HG02588 (cell line): Measurements from ENCODE around the gene ACTR2.
A peak's percentile ranks its signal among the peaks of the same experiment; 100 is the strongest.
"Not testable (repeated sequence)": the region's sequence is repeated elsewhere in the genome, so short reads cannot be mapped to it uniquely, and the experiment has no call there.

Source experiments
- ATAC-seq: cut with Tn5 transposase; IDR thresholded peaks from one replicate; pipeline ENCODE4 v1.9.1; 2021; ENCODE audit warnings: mild to moderate bottlenecking, moderate library complexity; ENCODE audit not compliant: unreplicated experiment

ACTR2 gene

GRCh38 chr2:65227456-65228262, at the start of gene ACTR2:
Gene ACTR2 (plus strand): TSS chr2:65227831. CDS start chr2:65227910, 79 bp downstream.
- ATAC-seq, result peak; percentile 92

- ATAC-seq, result no peak
These were observed 45.1 kb upstream of the ACTR2 start for GRCh38 chr2:65182570-65182969.

DNA sequence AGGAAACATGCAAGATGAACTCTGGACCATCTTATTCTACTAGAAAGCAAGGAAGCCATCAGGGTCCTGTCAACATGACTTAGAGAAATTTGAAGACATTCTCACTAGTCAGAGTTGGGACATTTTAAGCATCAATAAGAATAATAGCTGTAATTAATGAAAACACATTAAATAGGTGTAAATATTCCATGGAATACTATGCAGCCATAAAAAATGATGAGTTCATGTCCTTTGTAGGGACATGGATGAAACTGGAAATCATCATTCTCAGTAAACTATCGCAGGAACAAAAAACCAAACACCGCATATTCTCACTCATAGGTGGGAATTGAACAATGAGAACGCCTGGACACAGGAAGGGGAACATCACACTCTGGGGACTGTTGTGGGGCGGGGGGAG, 44.2 kb upstream of the ACTR2 start:
- ATAC-seq, result not testable (repeated sequence)

DNA sequence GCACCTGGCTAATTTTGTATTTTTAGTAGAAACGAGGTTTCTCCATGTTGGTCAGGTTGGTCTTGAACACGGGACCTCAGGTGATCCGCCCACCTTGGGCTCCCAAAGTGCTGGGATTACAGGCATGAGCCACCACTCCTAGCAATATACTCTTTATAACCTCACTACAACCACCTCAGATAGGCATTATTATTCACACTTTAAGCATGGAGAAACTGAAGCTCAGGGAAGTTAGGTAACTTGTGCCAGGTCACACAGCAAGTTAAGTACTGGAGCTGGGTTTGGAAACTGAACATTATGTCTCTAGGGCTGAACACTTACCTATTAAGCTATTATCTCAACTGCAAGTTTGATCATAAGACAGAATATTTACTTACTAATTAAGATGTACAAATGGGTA, 42.6 kb upstream of the ACTR2 start:
- no peak for ATAC-seq

- no peak for ATAC-seq
These were observed 41.4 kb upstream of the ACTR2 start for GRCh38 chr2:65186093-65186868.

- ATAC-seq, result no peak
These were observed 40.5 kb upstream of the ACTR2 start for GRCh38 chr2:65186872-65187851.

DNA sequence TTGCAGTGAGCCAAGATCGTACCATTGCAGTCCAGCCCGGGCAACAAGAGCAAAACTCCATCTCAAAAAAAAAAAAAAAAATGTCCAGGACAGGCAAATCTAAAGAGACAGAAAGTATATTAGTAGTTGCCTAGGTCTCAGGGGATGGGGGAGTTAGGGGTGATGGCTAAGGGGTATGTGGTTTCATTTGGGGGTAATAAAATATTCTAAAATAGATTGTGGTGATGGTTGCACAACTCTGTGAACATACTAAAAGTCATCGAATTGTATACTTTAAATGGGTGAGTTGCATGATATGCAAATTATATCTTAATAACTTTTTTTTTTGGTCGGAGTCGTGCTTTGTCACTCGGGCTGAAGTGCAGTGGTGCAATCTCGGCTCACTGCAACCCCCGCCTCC, 34.2 kb upstream of the ACTR2 start:
- no peak for ATAC-seq

DNA sequence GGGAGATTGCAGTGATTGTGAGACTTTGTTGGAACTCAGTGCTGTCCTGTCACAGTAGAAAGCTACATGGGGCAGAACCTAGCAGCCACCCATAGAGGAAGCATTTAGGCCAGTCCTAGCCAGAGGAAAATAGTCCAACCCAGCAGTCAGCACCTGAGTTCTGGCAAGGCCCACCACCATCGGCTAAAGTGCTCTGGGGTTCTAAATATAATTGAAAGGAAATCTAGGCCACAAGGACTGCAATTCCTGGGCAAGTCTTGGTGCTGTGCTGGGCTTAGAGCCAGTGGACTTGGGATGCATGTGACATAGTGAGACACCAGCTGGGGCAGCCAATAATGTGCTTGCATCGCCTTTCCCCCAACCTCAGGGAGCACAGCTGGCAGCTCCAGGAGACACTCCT, 28.9 kb upstream of the ACTR2 start:
- no peak for ATAC-seq

DNA sequence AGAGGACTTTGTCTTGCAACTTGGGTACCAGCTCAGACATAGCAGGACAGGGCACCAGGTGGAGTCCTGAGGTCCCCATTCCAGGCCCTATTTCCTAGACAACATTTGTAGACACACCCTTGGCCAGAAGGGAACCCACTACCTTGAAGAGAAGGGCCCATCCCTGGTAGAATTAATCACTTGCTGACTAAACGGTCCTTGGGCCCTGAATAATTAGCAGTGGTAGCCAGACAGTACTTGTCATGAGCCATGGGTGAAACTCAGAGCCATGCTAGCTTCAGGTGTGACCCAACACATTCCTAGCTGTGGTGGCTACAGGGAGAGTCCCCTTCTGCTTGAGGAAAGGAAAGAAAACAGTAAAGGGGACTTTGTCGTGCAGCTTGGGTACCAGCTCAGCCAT, 28.5 kb upstream of the ACTR2 start:
- ATAC-seq, result no peak

- no peak for ATAC-seq
These were observed 27.7 kb upstream of the ACTR2 start for GRCh38 chr2:65199891-65200290.

DNA sequence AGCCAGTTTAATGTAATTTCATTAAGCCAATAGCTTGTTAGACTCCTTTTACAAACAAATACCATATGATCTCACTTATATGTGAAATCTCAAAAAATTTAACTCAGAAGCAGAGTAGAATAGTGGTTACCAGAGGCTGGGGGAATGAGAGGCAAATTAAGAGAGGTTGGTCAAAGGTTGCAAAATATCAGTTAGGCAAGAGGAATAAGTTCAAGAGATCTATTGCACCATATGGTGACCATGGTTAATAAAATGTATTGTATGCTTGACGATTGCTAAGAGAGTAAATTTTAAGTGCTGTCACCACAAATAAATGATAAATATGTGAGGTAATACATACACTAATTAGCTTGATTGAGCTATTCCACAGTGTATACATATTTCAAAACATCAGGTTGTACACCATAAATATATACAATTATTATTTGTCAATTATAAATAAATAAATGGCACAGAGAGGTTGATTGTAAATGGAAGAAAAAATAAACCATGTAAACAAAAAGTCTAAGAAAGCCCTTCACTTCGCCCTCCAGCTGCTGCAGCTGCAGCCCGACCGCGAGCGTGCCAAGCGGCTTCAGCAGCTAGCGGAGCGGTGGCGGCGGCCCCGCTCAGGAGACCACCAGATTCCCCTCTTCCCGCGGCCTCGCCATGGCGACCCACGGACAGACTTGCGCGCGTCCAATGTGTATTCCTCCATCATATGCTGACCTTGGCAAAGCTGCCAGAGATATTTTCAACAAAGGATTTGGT, 23.0 kb upstream of the ACTR2 start:
- ATAC-seq, result no peak

DNA sequence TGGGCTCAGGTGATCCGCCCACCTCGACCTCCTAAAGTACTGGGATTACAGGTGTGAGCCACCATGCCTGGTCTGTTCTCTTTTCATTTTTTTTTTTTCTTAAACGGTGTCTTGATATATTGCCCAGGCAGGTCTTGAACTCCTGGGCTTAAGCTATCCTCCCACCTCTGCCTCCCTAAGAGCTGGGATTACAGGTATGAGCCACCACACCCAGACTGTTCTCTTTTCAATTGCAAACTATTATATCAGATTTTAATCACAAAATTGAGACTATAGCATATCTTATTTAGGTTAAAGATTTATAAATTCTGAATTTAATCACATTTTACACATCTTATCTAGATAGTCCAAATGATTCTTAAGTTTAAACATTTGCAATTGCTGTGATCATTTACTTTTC, 15.5 kb upstream of the ACTR2 start:
- ATAC-seq, result no peak

- no peak for ATAC-seq
These were observed 15.0 kb upstream of the ACTR2 start for GRCh38 chr2:65212619-65213018.

DNA sequence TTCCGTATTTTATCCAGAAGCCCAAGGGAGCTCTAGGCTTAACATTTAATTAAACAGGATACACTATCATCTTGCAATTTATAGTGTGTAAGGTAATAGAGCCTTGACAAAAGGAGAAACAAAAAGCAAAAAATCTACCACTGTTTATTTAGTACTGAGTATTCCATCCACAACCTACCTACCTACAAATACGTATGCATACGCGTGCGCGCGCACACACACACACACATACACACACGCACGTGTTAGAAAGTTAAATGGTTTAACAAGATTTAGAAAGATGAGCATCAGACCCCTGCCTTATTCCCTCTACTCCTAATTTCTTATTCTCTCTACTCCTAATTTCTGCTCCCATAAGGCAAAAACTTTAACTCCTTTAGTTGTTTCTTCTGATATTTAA, 14.6 kb upstream of the ACTR2 start:
- ATAC-seq, result no peak

DNA sequence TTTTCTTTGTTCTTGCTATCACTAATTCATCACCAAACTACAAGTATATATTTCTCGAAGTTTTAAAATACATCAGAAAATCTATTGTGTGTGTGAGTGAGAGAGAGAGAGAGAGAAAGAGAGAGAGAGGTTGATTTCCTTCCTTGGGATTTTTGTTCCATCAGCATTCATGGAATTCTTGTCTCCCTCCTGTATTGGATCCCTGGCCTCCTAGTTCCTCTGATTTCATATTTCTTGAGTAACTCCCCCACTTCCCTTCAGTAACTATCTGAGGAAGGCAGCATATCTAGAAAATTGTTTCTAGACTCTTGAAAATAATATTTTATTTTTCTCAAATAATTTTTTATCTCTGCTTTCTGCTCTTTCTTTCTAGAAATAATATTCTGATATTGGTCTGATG, 13.3 kb upstream of the ACTR2 start:
- ATAC-seq, result no peak

DNA sequence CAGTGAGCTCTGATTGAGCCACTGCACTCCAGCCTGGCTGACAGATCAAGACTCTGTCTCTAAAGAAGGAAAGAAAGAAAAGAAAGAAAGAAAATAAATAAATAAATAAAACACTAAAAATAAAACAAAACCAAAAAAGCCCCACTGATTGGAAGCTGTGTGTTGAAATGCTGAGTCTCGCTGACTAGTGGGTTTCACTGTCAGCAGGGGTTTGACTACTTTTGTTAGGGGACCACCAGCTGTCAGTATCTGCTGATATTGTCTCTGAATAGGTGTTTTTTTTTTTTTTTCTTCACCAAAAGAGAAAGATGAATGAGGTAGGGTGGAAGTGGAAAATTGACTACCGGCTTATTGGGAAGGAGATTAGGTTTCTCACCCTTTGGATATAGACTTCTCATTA, 12.8 kb upstream of the ACTR2 start:
- ATAC-seq, result no peak

GRCh38 chr2:65215946-65216345, 11.7 kb upstream of the ACTR2 start:
- no peak for ATAC-seq

- ATAC-seq, result no peak
These were observed 7.0 kb upstream of the ACTR2 start for GRCh38 chr2:65220432-65221131.

DNA sequence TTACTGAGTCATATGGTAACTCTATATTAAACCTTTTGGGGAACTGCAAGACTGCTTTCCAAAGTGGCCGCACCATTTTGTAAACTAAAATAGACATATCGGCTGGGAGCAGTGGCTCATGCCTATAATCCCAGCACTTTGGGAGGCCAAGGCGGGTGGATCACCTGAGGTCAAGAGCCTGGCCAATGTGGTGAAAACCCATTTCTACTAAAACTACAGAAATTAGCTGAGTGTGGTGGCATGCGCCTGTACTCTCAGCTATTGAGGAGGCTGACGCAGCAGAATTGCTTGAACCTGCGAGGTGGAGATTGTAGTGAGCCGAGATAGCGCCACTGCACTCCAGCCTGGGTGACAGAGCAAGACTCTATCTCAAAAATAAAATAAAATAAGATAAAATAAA, 6.4 kb upstream of the ACTR2 start:
- ATAC-seq, result not testable (repeated sequence)

- no peak for ATAC-seq
These were observed 593 bp upstream of the ACTR2 start for GRCh38 chr2:65227020-65227455.
